ACC112 (cell line): ENCODE data around the gene SYNDIG1L.
"Not testable (repeated sequence)": the region's sequence is repeated elsewhere in the genome, so short reads cannot be mapped to it uniquely, and the experiment has no call there.

Experiments
- H2AFZ ChIP-seq: fragments of 200-600 bp; sonication (generic); one replicate; pipeline ENCODE4 v1.6.0; 2017; ENCODE audit warnings: antibody characterized with exemption, low read length; ENCODE audit not compliant: unreplicated experiment
- H3K27ac ChIP-seq: fragments of 200-600 bp; sonication (generic); 2 replicates; pipeline ENCODE4 v1.5.1; 2014; ENCODE audit warnings: low read depth, mild to moderate bottlenecking, antibody characterized with exemption, low read length, moderate library complexity
- H3K27me3 ChIP-seq: fragments of 200-600 bp; sonication (generic); 2 replicates; pipeline ENCODE4 v1.6.1; 2014; ENCODE audit warnings: mild to moderate bottlenecking, antibody characterized with exemption, low read length, moderate library complexity, mixed read lengths; ENCODE audit not compliant: insufficient read depth
- H3K36me3 ChIP-seq: fragments of 200-600 bp; sonication (generic); 2 replicates; pipeline ENCODE4 v1.6.1; 2016; ENCODE audit warnings: mild to moderate bottlenecking, antibody characterized with exemption, low read length, moderate library complexity, mixed read lengths; ENCODE audit not compliant: insufficient read depth
- H3K4me1 ChIP-seq: fragments of 200-600 bp; sonication (generic); one replicate; pipeline ENCODE4 v1.6.1; 2016; ENCODE audit warnings: low read length, mixed read lengths; ENCODE audit not compliant: insufficient read depth, unreplicated experiment, control insufficient read depth
- H3K4me3 ChIP-seq: fragments of 200-600 bp; sonication (generic); 2 replicates; pipeline ENCODE4 v1.5.1; 2014; ENCODE audit warnings: mild to moderate bottlenecking, low read depth, low read length
- H3K79me2 ChIP-seq: fragments of 200-600 bp; sonication (generic); one replicate; pipeline ENCODE4 v1.6.0; 2016; ENCODE audit warnings: low read length; ENCODE audit not compliant: control insufficient read depth, unreplicated experiment, insufficient read depth

Gene SYNDIG1L

GRCh38 chr14:74459289-74459946 lies 33.4 kb upstream of the SYNDIG1L start:
- no peaks in the 10 kb centered on the region for H3K79me2 ChIP-seq
- H3K4me3 ChIP-seq, result no peak overlapping the region
- peaks cover 3% of the 10 kb centered on the region for H3K4me1 ChIP-seq
- H3K36me3 ChIP-seq, result no peaks in the 10 kb centered on the region
- H3K27me3 ChIP-seq, result peaks cover 36% of the 10 kb centered on the region
- H2AFZ ChIP-seq, result no peak overlapping the region
- H3K27ac ChIP-seq, result no peak overlapping the region

- Histone ChIP-seq H3K27me3 (peaks cover 29% of the 10 kb centered on the region), H2AFZ (no peak overlapping the region), H3K4me3 (no peak overlapping the region), H3K79me2 (no peaks in the 10 kb centered on the region), H3K27ac (no peak overlapping the region), H3K36me3 (no peaks in the 10 kb centered on the region), H3K4me1 (peaks cover 3% of the 10 kb centered on the region)
Measured at GRCh38 chr14:74457565-74457895, 31.5 kb upstream of the SYNDIG1L start.

GRCh38 chr14:74456684-74457564 lies 30.9 kb upstream of the SYNDIG1L start:
- peaks cover 3% of the 10 kb centered on the region for H3K4me1 ChIP-seq
- no peak overlapping the region for H3K4me3 ChIP-seq
- peaks cover 31% of the 10 kb centered on the region for H3K27me3 ChIP-seq
- no peaks in the 10 kb centered on the region for H3K36me3 ChIP-seq
- no peak overlapping the region for H2AFZ ChIP-seq
- H3K27ac ChIP-seq, result no peak overlapping the region
- H3K79me2 ChIP-seq, result no peaks in the 10 kb centered on the region

- not testable (repeated sequence) for H3K27ac ChIP-seq, H3K4me1 ChIP-seq, H3K36me3 ChIP-seq, H3K4me3 ChIP-seq, H3K79me2 ChIP-seq, H2AFZ ChIP-seq
- peaks cover 52% of the 10 kb centered on the region for H3K27me3 ChIP-seq
Measured at GRCh38 chr14:74454397-74454796, 28.4 kb upstream of the SYNDIG1L start.

- H3K4me1 ChIP-seq, result no peaks in the 10 kb centered on the region
- H3K27ac ChIP-seq, result no peak overlapping the region
- no peaks in the 10 kb centered on the region for H3K79me2 ChIP-seq
- H3K4me3 ChIP-seq, result no peak overlapping the region
- no peak overlapping the region for H2AFZ ChIP-seq
- no peaks in the 10 kb centered on the region for H3K36me3 ChIP-seq
- H3K27me3 ChIP-seq, result peaks cover 56% of the 10 kb centered on the region
Measured at GRCh38 chr14:74444866-74445265, 18.9 kb upstream of the SYNDIG1L start.

GRCh38 chr14:74442757-74443156 lies 16.7 kb upstream of the SYNDIG1L start:
- no peaks in the 10 kb centered on the region for H3K36me3 ChIP-seq
- H2AFZ ChIP-seq, result no peak overlapping the region
- peaks cover 51% of the 10 kb centered on the region for H3K27me3 ChIP-seq
- H3K27ac ChIP-seq, result no peak overlapping the region
- no peak overlapping the region for H3K4me3 ChIP-seq
- H3K4me1 ChIP-seq, result no peaks in the 10 kb centered on the region
- no peaks in the 10 kb centered on the region for H3K79me2 ChIP-seq

GRCh38 chr14:74441113-74441512 lies 15.1 kb upstream of the SYNDIG1L start:
- H3K79me2 ChIP-seq, result no peaks in the 10 kb centered on the region
- H3K4me3 ChIP-seq, result no peak overlapping the region
- H2AFZ ChIP-seq, result no peak overlapping the region
- H3K4me1 ChIP-seq, result no peaks in the 10 kb centered on the region
- peaks cover 53% of the 10 kb centered on the region for H3K27me3 ChIP-seq
- H3K27ac ChIP-seq, result no peak overlapping the region
- H3K36me3 ChIP-seq, result no peaks in the 10 kb centered on the region

GRCh38 chr14:74438351-74438915 lies 12.4 kb upstream of the SYNDIG1L start:
- peaks cover 73% of the 10 kb centered on the region for H3K27me3 ChIP-seq
- H3K79me2 ChIP-seq, result no peaks in the 10 kb centered on the region
- no peaks in the 10 kb centered on the region for H3K4me1 ChIP-seq
- no peak overlapping the region for H2AFZ ChIP-seq
- no peaks in the 10 kb centered on the region for H3K36me3 ChIP-seq
- H3K27ac ChIP-seq, result no peak overlapping the region
- no peak overlapping the region for H3K4me3 ChIP-seq

- Histone ChIP-seq H3K4me3 (no peak overlapping the region), H3K79me2 (no peaks in the 10 kb centered on the region), H3K36me3 (no peaks in the 10 kb centered on the region), H3K27ac (no peak overlapping the region), H2AFZ (no peak overlapping the region), H3K4me1 (no peaks in the 10 kb centered on the region), H3K27me3 (peaks cover 73% of the 10 kb centered on the region)
Measured at GRCh38 chr14:74437496-74438053, 11.6 kb upstream of the SYNDIG1L start.

- Histone ChIP-seq H3K4me1 (no peaks in the 10 kb centered on the region), H3K4me3 (no peak overlapping the region), H3K79me2 (no peaks in the 10 kb centered on the region), H3K27ac (no peak overlapping the region), H2AFZ (no peak overlapping the region), H3K36me3 (no peaks in the 10 kb centered on the region), H3K27me3 (peaks cover 83% of the 10 kb centered on the region)
Measured at GRCh38 chr14:74434294-74434693, 8.3 kb upstream of the SYNDIG1L start.
